ENCODE measurements around the gene TLR3.
"Not testable (repeated sequence)": the region's sequence is repeated elsewhere in the genome, so short reads cannot be mapped to it uniquely, and the experiment has no call there.

The TLR3 gene

DNA sequence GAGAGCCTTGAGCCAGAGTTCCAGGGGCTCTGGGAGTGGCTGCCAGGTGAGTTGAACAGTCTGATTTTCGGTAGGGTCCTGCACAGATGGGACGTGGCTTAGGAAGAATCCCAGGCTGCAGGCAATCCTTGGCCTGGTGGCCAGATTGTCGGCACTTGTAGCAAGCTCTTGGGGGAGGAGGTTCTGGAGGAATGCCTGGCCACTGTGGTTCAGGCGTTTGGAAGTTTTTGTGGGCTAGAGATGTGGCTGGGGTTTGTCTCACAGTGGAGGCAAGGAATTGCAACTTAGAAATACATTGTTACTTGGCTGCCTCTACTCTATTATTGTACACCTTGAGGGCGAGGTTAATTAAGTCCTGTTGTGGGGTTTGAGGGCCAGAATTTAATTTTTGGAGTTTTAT is 21.5 kb upstream of the TLR3 start:
- DNase-seq (ENCODE audit: low spot score): not testable (repeated sequence)

DNA sequence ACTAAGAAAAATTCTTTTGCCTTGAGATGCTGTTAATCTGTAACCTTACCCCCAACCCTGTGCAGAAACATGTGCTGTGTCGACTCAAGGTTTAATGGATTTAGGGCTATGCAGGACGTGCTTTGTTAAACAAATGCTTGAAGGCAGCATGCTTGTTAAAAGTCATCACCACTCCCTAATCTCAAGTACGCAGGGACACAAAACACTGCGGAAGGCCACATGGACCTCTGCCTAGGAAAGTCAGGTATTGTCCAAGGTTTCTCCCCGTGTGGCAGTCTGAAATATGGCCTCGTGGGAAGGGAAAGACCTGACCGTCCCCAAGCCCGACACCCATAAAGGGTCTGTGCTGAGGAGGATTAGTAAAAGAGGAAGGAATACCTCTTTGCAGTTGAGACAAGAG is 18.8 kb upstream of the TLR3 start:
- DNase-seq (ENCODE audit: low spot score): not testable (repeated sequence)

DNA sequence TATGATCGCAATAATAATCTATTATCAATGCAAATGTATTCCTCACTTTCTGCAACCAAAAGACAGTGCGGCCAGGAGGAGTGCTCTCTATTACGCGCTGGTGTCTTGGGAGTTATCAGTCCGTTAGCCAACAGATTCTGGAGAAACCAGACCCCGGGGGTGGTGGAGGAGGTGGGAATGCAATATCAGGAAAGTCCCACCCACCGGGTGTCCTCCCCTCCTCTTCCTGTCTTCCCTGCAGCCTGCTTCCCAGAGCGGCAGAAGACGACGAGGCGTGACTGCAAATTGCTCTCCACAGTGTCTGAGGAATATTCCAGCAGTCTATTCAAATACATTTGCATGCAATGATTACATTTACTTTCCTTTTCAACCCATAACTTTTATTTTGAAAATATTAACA is 17.9 kb upstream of the TLR3 start:
- DNase-seq (ENCODE audit: low spot score): no peak

DNA sequence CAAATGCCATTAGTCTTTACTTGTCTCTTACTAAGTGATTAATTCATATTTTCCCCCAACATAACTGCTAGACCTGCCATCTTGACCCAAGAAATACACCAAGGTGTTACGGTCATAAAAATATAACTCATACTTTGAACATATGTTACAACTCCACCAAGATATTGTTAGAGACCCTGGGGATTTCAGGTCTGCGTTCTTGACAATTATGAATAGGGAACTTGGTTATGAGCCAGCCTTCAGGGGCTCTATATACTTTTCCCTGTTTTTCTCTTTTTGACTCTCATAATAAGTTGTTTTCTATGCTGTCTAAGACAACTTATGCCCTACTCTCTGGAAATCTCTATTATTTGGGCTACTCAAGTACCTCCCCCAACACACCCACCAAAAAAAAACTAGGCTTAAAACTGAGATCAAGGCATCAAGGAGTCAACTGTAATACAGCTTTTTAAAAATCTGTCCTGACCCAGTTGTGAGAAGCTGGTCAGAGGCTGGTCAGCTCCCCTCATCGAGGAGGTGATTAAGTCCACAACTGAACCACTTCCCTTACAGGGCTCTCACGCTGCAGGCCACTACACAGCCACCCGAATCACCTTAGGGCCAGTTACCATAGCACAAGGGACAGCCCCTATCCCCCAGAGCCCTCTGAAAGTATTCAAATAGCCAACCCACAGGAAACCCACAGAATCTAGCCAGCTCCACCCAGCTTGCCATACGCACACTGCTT is 10.5 kb upstream of the TLR3 start:
- no peak for DNase-seq (ENCODE audit: low spot score)

DNA sequence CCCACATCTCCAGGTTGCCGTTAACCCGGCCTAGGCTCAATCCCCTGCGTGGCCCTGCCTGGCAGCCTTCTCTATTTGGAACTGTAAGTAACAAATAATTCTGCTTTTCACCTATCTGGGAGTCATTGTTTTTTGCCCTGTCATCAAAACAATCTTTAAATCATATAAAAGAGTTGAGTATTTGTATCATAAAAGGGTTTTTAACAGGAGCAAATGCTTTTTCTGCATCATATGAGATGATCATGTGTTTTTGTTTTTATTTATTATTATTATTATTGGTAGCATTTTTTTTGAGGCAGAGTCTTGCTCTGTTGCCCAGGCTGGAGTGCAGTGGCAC is 10.0 kb upstream of the TLR3 start:
- no peak for DNase-seq (ENCODE audit: low spot score)

DNA sequence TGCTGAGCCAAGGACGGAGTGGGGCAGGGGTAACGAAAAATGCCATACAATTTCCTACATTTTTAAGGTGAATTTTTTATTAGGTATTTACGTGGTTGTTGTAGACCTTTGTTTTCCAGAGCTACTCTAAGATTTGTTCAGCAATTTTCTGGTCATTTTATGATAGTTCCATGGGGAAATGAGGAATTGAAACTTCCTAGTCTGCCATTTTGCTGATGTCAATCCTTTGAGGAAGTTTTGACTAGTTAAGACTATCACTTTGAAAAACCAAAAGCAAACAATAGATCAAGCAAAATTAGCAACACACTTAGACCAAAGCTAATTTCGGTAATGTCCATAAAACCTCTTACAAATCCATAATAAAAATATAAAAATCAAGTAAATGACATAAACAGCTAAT is 7.0 kb upstream of the TLR3 start:
- no peak for DNase-seq (ENCODE audit: low spot score)

DNA sequence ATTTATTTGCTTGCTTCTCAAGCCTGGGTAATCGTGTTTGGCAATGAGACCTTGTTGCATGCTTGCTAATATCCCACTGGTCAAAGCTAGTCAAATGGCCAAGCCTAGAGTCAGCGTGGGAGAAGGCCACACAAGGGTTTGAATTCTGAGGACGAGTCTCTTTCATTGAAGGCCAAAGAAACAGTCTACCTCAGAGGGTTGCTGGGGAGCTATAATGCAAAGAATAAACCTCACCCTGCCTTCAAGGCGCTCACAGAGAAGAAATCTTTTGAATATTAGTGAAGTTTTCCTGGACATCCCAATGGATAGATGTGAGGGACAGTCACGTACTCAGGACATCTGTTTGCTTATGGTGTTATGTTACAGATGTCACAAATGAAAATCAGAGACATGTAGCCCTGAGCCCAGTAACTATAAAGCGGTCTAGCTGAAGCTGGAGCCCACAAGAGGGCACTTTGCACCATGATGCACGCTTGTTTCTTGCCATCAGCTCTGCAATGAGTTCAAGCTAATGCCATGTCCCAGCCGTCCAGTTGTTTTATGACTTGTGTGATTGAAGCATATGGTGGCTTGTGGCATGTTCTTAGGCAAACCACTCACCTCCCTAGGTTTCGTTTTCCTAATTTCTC is 1.1 kb upstream of the TLR3 start:
- peak; percentile 58 for DNase-seq (ENCODE audit: low spot score)

DNA sequence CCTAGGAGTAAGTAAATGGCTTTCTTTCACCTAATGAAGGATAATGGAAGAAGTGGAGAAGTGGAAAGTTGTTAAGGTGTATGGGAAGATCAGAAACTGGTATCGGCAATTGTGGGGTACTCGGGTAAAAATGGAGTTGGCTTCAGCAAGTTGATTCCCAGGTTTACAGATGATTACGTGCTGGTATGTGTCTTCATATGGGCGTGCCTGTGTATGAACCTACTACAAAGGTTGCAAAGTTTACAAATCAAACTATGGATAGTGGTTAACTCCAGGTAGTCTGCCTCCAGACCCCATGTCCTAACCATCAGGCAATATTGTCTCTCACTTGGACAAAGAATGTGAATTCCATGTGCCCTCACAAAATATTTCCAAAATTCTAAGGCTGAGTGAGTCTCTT is 773 bp downstream of the TLR3 start:
- DNase-seq (ENCODE audit: low spot score): no peak

DNA sequence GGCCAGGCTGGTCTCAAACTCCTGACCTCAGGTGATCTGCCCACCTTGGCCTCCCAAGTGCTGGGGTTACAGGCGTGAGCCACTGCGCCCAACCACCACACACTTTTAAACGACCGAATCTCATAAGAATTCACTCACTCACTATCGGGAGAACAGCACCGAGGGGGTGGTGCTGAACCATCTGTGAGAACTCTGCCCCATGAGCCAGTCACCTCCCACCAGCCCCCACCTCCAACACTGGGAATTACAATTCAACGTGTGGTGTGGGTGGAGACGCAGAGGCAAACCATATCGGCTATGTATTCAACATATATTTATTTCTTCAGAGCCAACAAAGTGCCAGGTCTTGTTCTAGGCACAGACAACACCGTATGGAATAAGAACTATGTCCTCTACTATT is 3.6 kb downstream of the TLR3 start:
- no peak for DNase-seq (ENCODE audit: low spot score)

DNA sequence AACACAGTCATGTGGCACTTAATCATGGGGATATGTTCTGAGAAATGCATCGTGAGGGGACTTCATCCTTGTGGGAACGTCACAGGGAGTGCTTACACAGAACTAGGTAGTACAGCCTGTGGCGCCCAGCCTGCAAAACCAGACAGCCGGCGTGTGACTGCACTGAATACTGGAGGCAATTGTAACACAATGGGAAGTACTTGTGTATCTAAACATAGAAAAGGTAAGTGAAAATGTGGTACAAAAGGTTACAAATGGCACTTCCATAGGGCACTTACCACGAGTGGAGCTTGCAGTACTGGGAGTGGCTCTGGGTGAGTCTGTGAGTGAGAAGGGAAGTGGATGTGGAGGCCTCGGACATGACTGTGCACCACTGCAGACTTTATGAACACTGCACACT is 5.2 kb downstream of the TLR3 start:
- DNase-seq (ENCODE audit: low spot score): peak; percentile 27

DNA sequence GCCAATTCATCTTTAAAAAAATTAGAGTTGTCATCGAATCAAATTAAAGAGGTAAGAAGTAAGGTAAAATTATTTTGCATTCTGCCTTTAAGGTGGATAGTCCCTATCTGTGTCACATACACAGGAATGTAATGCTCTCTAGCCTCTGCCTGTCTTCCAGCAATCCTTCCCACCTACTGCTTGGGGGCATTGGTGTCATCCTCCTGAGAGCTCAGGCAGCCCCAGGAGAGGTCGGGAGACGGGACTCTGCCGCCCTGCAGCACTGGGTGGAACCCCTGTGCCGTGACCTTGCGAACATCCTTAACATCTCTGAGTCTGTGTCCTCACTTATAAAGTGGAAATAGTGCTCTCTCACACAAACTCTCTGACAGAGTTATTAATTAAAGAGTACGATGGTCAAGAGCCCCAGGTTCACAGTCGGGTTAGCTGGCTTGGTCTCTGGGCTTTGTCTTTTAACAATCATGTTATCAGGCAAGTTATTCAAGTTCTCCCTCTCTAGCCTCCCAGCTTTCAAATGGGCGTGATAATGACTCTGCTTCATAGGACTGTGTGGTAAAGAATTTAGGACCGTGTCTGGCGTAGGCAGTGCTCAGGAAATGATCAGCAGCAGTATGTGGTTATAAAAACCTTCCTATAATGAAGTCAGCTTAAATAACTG is 10.2 kb downstream of the TLR3 start:
- DNase-seq (ENCODE audit: low spot score): no peak

DNA sequence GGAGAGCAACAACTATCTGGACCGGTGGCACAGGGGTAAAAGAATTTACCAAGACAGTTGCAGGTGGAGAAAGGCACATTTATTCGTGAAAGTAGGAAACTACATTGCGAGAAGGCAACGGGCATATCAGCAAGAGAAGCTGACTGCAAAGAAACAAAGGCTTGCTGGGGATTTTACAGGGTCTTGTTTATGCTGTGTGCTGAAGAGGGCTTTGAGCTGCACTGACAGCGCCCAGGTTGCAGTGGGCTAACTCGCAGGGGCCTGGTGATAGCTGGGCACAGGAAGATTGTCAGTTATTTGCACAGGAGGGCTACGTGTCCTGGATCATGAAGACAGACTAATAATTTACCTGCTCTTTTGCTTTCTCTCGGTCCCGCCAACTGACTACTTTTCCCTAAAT is 10.7 kb downstream of the TLR3 start:
- DNase-seq (ENCODE audit: low spot score): no peak

DNA sequence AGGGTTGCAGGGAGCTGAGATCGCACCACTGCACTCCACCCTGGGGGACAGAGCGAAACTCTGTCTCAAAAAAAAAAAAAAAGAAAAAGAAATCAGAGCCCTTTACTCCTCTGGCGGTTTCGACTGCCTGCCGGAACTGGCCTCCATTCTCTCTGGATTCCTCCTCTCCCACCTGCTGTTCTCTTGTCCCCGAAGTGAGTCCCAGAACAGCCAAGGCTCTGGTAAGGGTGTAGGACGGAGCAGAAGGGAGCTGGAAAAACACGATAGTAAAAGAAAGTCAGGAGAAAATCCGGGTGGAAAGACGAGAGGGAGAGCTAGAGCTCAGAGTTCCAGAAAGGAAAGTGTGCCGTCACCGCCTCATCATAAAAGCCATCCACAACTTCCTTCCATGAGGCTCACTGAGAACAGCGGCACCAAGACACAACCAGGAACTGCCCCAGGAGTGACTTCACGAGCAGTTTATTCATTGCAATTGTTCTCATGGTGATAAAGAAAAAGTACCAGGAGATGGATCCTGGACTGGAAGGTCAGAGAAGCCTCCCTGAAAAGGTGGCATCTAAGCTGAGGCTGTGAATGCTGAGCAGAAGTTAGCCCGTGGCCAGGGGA is 12.3 kb downstream of the TLR3 start:
- DNase-seq (ENCODE audit: low spot score): no peak

DNA sequence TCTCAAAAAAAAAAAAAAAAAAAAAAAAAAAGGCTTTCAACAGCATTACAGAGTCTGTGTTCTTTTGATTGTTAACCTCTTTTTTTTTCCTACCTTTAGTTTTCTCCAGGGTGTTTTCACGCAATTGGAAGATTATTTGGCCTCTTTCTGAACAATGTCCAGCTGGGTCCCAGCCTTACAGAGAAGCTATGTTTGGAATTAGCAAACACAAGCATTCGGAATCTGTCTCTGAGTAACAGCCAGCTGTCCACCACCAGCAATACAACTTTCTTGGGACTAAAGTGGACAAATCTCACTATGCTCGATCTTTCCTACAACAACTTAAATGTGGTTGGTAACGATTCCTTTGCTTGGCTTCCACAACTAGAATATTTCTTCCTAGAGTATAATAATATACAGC is 13.3 kb downstream of the TLR3 start:
- DNase-seq (ENCODE audit: low spot score): no peak

DNA sequence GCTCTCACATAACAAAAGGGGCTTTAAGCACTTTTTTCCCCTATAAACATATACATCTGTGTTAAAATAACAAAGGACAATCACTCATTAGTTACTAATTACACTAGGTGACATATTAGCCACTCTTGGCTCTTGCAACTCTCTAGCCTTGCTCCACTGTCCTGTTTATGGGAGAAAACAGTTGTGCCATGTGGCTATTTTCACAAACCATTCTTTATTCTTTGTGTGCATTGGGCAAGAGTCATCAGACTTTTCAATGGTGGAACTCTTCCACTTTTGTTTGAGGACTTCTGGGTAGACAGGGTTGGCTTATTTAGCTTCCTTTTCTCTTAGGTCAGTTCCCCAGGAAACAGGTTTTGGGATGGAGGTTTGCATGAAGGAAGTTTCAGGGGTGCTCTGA is 19.6 kb downstream of the TLR3 start:
- no peak for DNase-seq (ENCODE audit: low spot score)

DNA sequence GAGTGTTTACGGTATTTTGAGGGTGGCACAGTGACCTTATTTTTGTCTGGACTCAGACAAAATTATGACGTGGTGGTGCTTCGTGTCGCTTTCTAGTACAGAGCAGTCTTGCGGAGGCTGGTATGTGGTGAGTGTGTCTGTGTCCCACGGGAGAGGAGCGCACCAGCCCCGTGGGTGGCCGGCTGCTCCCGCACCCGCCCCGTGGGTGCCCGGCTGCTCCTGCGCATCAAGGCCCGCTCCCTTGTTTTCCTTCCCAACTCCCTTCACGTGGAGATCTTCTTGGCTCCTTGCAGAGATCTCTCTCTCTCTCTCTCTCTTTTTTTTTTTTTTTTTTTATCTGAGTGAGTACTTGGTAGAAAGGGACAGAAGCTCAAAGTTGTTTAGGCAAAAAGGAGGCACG is 23.3 kb downstream of the TLR3 start:
- DNase-seq (ENCODE audit: low spot score): no peak

DNA sequence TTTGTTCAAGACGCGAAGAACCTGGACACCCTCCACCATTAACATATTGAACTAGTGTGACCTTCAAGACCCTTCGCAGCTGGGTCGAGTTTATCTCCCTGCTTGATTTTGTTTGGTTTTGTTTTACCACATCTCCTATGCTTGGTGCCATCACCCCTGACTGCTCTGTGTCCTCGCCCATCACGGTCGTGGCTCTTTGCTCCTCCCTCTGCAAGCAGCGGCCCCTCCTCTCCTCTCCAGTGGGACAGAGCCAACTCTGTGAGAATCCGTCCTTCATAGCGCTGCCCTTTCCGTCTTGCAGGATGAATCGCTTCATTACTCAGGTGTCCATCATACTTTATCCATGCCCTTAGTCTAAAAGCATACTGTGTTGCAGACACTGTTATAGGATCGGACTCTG is 26.4 kb downstream of the TLR3 start:
- no peak for DNase-seq (ENCODE audit: low spot score)

DNA sequence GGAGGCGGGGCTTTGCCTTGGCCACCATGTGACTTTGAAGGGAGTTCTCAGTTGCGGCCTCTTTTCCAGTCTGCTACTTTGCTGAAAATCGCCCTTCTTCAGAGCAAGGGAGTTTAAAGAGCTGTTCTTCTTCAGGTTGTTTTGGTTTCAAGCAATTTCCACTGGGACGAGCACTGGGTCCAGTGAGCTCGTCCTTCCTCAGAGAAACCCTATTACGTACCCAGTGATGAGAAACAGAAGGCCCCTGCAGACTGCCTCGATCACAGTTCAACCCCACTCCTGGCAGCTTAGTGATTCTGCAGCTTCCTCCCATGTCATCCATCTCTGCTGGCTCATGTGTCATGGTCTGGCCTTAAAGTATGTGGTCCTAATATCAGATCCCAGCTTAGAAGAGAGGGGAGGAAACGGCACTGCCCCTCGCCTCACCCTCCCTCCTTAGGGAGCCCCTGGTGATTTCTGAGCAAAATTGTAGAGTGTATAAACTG is 27.8 kb downstream of the TLR3 start:
- DNase-seq (ENCODE audit: low spot score): no peak

DNA sequence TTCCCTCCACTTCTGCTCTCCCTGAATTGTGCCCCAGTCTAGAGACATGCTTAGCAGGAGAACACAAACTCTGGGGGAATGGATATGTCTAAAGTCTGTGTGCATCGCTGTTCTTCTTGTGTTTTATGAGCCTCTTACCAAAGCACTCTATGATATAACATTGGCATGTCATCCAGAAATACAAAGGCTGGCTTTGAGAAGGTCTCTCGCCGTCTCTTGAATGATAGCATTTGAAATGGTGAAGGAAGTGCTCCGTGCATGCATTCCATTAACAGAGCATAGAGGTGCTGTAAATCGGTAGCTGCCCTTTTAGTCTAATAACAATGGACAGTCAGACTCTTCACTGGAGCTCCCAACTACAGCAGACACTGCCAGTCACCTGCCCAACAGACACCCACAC is 28.4 kb downstream of the TLR3 start:
- DNase-seq (ENCODE audit: low spot score): no peak

DNA sequence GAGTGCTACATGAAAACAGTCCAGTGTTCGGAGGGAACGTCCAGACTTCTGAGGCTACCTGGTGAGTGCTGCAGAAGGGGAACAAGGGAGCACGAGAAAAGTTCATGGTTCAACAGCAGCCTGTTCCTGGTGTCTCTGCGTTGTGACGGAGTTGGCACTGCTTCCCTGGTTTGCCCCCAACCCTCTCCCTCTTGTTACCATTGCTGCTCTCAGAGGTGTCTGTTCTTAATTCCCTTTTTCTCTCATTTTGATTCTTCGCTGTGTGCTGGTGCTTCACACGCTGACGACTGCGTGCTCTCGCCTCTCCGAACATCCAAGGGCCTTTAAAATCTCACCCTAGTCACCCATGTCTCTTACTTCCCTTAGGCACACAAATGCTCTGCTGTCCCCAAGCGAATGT is 34.0 kb downstream of the TLR3 start:
- DNase-seq (ENCODE audit: low spot score): no peak

DNA sequence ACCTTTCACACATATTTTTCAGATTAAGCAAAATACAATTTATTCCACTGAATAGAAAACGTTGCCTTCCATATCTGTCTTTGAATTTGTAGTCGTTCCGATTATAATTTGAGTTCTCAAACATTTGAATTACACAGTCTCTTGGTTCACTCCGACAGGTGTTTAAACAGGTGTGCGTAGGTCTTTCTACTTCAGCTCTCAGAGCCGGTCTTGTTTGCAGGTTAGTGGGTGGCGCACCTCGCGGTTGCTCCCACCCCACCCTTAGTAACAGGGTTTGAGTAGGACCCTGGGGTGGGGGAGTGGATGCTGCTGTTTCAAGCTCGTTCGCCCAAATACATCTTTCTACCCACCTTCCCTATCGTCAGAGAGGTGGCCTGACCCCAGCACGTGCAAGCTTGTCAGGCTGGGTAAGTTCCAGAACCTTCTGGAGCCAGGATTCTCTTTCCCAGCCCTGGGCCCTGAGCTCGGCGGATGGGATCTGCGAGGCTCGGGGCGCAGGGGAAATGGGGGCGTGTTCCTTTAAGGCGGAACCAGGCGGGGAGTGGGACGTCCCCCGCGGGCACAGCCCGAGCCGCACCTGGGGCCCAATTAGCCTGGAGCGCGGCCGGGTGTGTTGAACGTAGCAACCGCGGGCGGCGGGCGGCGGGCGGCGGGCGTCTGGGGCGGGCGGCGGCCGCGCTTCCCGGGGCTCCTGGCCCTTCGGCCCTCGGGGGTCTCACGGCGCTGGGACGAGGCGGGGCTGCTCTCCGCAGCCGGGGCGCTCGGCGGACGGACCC is 35.3 kb downstream of the TLR3 start, which contains the start of gene FAM149A:
Gene FAM149A (plus strand): TSS at position 591 of the 776 bp plus-strand sequence.
- peak; percentile 9 for DNase-seq (ENCODE audit: low spot score)

All from putamen (tissue), 1 donor.